Tibial artery (tissue), 4 donors: ENCODE results near the gene CACNA1C.

ENCODE experiments used
- DNase-seq, 2 donors: peaks; one replicate each; pipeline ENCODE4 v3.0.0-alpha.2; 2019
- H3K27ac ChIP-seq, 2 donors: fragments of 200-600 bp; sonication (generic) in 1 of 2; 1 replicate in 1 of 2; 2 replicates in 1 of 2; pipeline ENCODE4 v1.5.1; 2018 to 2019; ENCODE audit warnings: mild to moderate bottlenecking in 1 of 2
- H3K27me3 ChIP-seq, 2 donors: fragments of 200-600 bp; sonication (generic) in 1 of 2; one replicate each; pipeline versions ENCODE4 v1.5.1 to v1.6.0; 2016 to 2019
- H3K36me3 ChIP-seq, 3 donors: fragments of 200-600 bp; sonication (generic) in 2 of 3; one replicate each; pipeline ENCODE4 v1.5.1; 2016 to 2019; ENCODE audit warnings: mild to moderate bottlenecking in 2 of 3
- H3K4me1 ChIP-seq, 4 donors: fragments of 200-600 bp; sonication (generic) in 2 of 4; 1 replicate in 3 of 4; 2 replicates in 1 of 4; pipeline ENCODE4 v1.5.1; 2016 to 2019
- H3K4me3 ChIP-seq, 2 donors: fragments of 200-600 bp; sonication (generic) in 1 of 2; 1 replicate in 1 of 2; 2 replicates in 1 of 2; pipeline ENCODE4 v1.5.1; 2018 to 2019; ENCODE audit warnings: mild to moderate bottlenecking in 2 of 2
- H3K9me3 ChIP-seq, 3 donors: fragments of 200-600 bp; sonication (generic) in 1 of 3; one replicate each; pipeline ENCODE4 v1.5.1; 2016 to 2019
- intact Hi-C: fragments of 100-400 bp; cut with DNase I; formaldehyde crosslinking; loops from one replicate; pipeline ENCODE4 v1.15.0; 2023; ENCODE audit warnings: low total_unique reads
- TF ChIP-seq, protein P1 (sequence below), 2 experiments: fragments of 200-600 bp in 1 of 2; fragments of 450-650 bp in 1 of 2; IDR thresholded peaks; one replicate each; pipeline ENCODE4 v1.5.1; 2017 to 2019; ENCODE audit warnings: antibody characterized with exemption in 2 of 2, mild to moderate bottlenecking in 1 of 2, moderate library complexity in 1 of 2

The CACNA1C gene

DNA sequence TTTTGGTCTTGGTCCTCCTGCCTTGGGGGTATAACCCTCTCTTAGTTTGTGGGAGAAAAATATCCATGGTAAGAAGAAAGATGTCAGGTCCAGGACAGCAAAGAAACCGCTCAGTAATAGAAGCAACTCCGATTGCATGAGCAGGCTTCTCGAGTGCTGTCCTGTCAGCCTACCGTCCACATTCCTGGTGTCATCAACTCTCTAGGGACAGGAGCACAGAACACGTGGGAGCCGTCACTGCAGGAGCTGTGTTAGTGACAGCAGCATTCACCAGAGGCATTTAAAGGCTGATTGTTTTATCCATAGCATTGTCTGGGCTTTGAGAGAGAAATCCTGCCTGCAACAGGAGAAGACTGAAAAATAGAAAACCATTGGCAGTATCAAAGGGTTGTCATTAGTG is 244.2 kb downstream of the CACNA1C start:
- peaks cover 0 to 99% (median 68%) of the 10 kb centered on the region in 4 donors for H3K4me1 ChIP-seq
- TF ChIP-seq, protein P1, sequence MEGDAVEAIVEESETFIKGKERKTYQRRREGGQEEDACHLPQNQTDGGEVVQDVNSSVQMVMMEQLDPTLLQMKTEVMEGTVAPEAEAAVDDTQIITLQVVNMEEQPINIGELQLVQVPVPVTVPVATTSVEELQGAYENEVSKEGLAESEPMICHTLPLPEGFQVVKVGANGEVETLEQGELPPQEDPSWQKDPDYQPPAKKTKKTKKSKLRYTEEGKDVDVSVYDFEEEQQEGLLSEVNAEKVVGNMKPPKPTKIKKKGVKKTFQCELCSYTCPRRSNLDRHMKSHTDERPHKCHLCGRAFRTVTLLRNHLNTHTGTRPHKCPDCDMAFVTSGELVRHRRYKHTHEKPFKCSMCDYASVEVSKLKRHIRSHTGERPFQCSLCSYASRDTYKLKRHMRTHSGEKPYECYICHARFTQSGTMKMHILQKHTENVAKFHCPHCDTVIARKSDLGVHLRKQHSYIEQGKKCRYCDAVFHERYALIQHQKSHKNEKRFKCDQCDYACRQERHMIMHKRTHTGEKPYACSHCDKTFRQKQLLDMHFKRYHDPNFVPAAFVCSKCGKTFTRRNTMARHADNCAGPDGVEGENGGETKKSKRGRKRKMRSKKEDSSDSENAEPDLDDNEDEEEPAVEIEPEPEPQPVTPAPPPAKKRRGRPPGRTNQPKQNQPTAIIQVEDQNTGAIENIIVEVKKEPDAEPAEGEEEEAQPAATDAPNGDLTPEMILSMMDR (IDR thresholded peaks at IDR 0.05) = no peak
- H3K4me3 ChIP-seq = no peak overlapping the region
- H3K36me3 ChIP-seq = no peaks in the 10 kb centered on the region
- no peak overlapping the region for H3K27ac ChIP-seq
- no peaks in the 10 kb centered on the region for H3K27me3 ChIP-seq
- no peaks in the 10 kb centered on the region for H3K9me3 ChIP-seq
- DNase-seq = no peak
- intact Hi-C loops = no loop called here

DNA sequence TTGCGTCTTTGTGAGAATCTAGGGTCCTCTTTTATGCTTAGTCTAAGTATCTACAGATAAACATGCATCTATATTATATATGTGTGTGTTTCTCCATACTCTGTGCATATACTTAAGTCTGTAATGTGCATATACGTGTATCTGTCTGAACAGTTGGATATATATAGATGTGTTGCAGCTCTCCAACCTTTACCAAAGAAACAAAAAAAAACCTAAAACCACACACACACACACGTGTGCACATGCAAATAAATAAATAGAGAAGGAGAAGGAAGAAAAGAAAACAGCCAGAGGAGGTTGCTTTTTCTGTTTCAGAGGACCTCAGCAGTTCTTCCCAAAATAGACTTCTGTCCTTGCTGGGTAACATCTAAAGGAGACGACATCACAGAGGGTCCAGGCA is 244.9 kb downstream of the CACNA1C start:
- no peaks in the 10 kb centered on the region for H3K27me3 ChIP-seq
- H3K36me3 ChIP-seq = no peaks in the 10 kb centered on the region
- TF ChIP-seq, protein P1 (IDR thresholded peaks at IDR 0.05) = no peak
- DNase-seq = no peak
- H3K4me1 ChIP-seq = peaks cover 0 to 99% (median 68%) of the 10 kb centered on the region in 4 donors
- no peaks in the 10 kb centered on the region for H3K9me3 ChIP-seq
- intact Hi-C loops = no loop called here
- H3K27ac ChIP-seq = no peak overlapping the region
- H3K4me3 ChIP-seq = no peak overlapping the region

DNA sequence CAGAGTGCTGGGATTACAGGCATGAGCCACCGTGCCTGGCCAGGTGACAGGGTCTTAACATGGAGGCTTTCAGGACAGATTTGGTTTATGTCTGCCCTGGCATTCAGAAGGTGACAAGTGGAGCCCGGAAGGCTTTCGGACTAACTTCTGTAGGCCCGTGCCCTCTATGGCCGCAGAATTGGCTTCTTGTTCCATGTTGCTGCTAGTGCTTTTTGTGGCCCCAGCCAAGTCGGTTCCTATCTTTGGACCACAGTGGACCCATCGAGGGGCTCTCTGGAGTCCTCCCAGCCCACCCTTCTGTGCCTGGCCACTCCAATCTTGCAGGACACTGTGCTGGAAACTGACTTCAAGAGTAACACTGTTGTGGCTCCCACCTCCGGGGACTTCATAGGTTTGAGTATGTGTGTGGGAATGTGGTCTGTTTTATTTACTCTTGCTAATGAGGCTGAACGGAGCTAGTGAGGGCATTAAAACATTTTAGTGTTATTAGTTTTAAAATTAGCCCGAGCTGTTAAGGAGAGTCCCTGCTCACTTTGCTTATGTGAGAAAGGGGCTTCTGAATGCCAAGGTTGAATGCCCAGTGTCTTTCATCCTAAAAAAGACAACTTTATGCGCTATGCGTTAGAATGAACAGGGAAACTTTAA is 245.9 kb downstream of the CACNA1C start:
- TF ChIP-seq, protein P1 (IDR thresholded peaks at IDR 0.05) = no peak

GRCh38 chr12:2299206-2299605 is 246.4 kb downstream of the CACNA1C start:
- TF ChIP-seq, protein P1 (IDR thresholded peaks at IDR 0.05) = no peak
- H3K36me3 ChIP-seq = no peaks in the 10 kb centered on the region
- intact Hi-C loops = no loop called here
- H3K9me3 ChIP-seq = no peaks in the 10 kb centered on the region
- H3K4me3 ChIP-seq = no peak overlapping the region
- H3K27me3 ChIP-seq = no peaks in the 10 kb centered on the region
- no peak for DNase-seq
- peaks cover 0 to 99% (median 76%) of the 10 kb centered on the region in 4 donors for H3K4me1 ChIP-seq
- H3K27ac ChIP-seq = peak overlapping the region; percentile 13 to 81

More for the DNA sequence above, 245.9 kb downstream of the CACNA1C start:
- Histone ChIP-seq H3K4me1 (peaks cover 0 to 99% (median 72%) of the 10 kb centered on the region in 4 donors), H3K36me3 (no peaks in the 10 kb centered on the region), H3K4me3 (no peak overlapping the region), H3K27me3 (no peaks in the 10 kb centered on the region), H3K9me3 (no peaks in the 10 kb centered on the region), H3K27ac (peak overlapping the region; percentile 13 to 81)
- DNase-seq = no peak
- intact Hi-C loops = no loop called here

- H3K27me3 ChIP-seq = no peaks in the 10 kb centered on the region
- no peaks in the 10 kb centered on the region for H3K9me3 ChIP-seq
- no peak overlapping the region for H3K4me3 ChIP-seq
- TF ChIP-seq, protein P1 (IDR thresholded peaks at IDR 0.05) = no peak
- H3K27ac ChIP-seq = peak overlapping the region; percentile 63 to 81
- DNase-seq = no peak
- peaks cover 0 to 99% (median 75%) of the 10 kb centered on the region in 4 donors for H3K4me1 ChIP-seq
- H3K36me3 ChIP-seq = no peaks in the 10 kb centered on the region
- intact Hi-C loops = loop anchor here (5.0 kb wide), 1 partner anchor 82 kb away; no protein-coding TSS in a partner anchor
Observed at GRCh38 chr12:2300168-2300567, 247.4 kb downstream of the CACNA1C start.
